CD4-positive, alpha-beta T cell (primary cell): ENCODE data around the gene AFG3L2. TPM values are rescaled to one million over a fixed set of nuclear protein-coding genes. Genes with fewer than 3 reads are reported as not detected.

ENCODE experiments used
- ATAC-seq: fragments of 200-7000 bp; cut with Tn5 transposase; one replicate; pipeline ENCODE4 v1.10.0; 2022; ENCODE audit warnings: mild to moderate bottlenecking; ENCODE audit not compliant: poor library complexity
- CTCF ChIA-PET: fragments of 350-600 bp; sonication (Branson Sonifier 250); formaldehyde crosslinking; loops from one replicate; lab custom pipeline; 2021; ENCODE audit warnings: antibody characterized with exemption, inconsistent platforms; lab: Charles Lee
- POLR2A ChIA-PET: fragments of 350-600 bp; sonication (Branson Sonifier 250); formaldehyde crosslinking; loops from one replicate; lab custom pipeline; 2021; ENCODE audit warnings: antibody characterized with exemption, inconsistent platforms; lab: Charles Lee
- DNase-seq, 14 experiments: peaks; one replicate each; pipeline ENCODE4 v3.0.0-alpha.2; 2013 to 2020; ENCODE audit warnings: mixed read lengths in 2 of 14
- H3K27ac ChIP-seq, 2 donors: one replicate each; pipeline versions ENCODE4 v1.5.1 to v1.7.0; 2013; ENCODE audit warnings: low read length in 2 of 2, low read depth in 1 of 2, mild to moderate bottlenecking in 1 of 2
- H3K27me3 ChIP-seq, 2 experiments: 1 replicate in 1 of 2; 2 replicates in 1 of 2; pipeline versions ENCODE4 v1.6.1 to v1.7.0; 2013; ENCODE audit warnings: low read length in 2 of 2, control low read depth in 1 of 2, mild to moderate bottlenecking in 1 of 2, moderate library complexity in 1 of 2; ENCODE audit not compliant: insufficient read depth in 2 of 2, control insufficient read depth in 1 of 2
- H3K36me3 ChIP-seq: one replicate; pipeline ENCODE4 v1.6.1; 2013; ENCODE audit warnings: low read length, control low read depth; ENCODE audit not compliant: insufficient read depth
- H3K4me1 ChIP-seq: one replicate; pipeline ENCODE4 v1.6.1; 2013; ENCODE audit warnings: low read length, control low read depth; ENCODE audit not compliant: insufficient read depth
- H3K4me3 ChIP-seq: one replicate; pipeline ENCODE4 v1.5.1; 2013; ENCODE audit warnings: mild to moderate bottlenecking, low read length, moderate library complexity
- H3K9me3 ChIP-seq, 2 experiments: 1 replicate in 1 of 2; 2 replicates in 1 of 2; pipeline versions ENCODE4 v1.6.1 to v1.7.0; 2013; ENCODE audit warnings: low read length in 2 of 2, mild to moderate bottlenecking in 2 of 2, control low read depth in 1 of 2, moderate library complexity in 1 of 2; ENCODE audit not compliant: control insufficient read depth in 1 of 2, insufficient read depth in 1 of 2
- H3K27ac Mint-ChIP-seq: one replicate; pipeline ENCODE4 v1.8.0; 2020; ENCODE audit warnings: mixed read lengths
- H3K27me3 Mint-ChIP-seq: one replicate; pipeline ENCODE4 v1.8.0; 2021; ENCODE audit warnings: mixed read lengths
- H3K36me3 Mint-ChIP-seq: one replicate; pipeline ENCODE4 v1.8.0; 2021; ENCODE audit warnings: low read depth, mixed read lengths
- H3K4me1 Mint-ChIP-seq: one replicate; pipeline ENCODE4 v1.8.0; 2021; ENCODE audit warnings: low read depth, mixed read lengths
- H3K4me3 Mint-ChIP-seq: one replicate; pipeline ENCODE4 v1.8.0; 2020; ENCODE audit warnings: mild to moderate bottlenecking, mixed read lengths
- H3K9me3 Mint-ChIP-seq: one replicate; pipeline ENCODE4 v1.8.0; 2020; ENCODE audit warnings: mixed read lengths
- intact Hi-C, 2 experiments: fragments of 100-400 bp; cut with DNase I in 1 of 2; cut with micrococcal nuclease in 1 of 2; formaldehyde crosslinking; loops; one replicate each; pipeline versions ENCODE4 v1.15.1 to v1.9.0; 2023 to 2025; cut with DNase I, micrococcal nuclease
- total RNA-seq, 174 experiments: library from RNA in 2 of 174; stranded (reverse) in 2 of 174; gene quantifications; one replicate each; pipeline ENCODE4 v1.2.3 and lab custom pipeline; 2021 to 2026
- TF ChIP-seq, protein P1 (sequence below): fragments of 200-600 bp; IDR thresholded peaks from one replicate; pipeline ENCODE4 v1.8.0; 2022; ENCODE audit warnings: antibody characterized with exemption, mild to moderate bottlenecking

The AFG3L2 gene
- total RNA-seq, 2 experiments from 2014 or later = 40.4 to 46.8 TPM

- Mint-ChIP-seq H3K9me3 (no peaks in the 10 kb centered on the region), H3K27ac (no peak overlapping the region), H3K36me3 (no peaks in the 10 kb centered on the region), H3K27me3 (peaks cover 39% of the 10 kb centered on the region), H3K4me1 (no peaks in the 10 kb centered on the region), H3K4me3 (no peak overlapping the region)
- CTCF ChIA-PET = no interaction called here
- no peak overlapping the region for H3K4me3 ChIP-seq
- no peak for DNase-seq
- intact Hi-C loops = no loop called here
- no peaks in the 10 kb centered on the region for H3K9me3 ChIP-seq
- H3K36me3 ChIP-seq = no peaks in the 10 kb centered on the region
- TF ChIP-seq, protein P1, sequence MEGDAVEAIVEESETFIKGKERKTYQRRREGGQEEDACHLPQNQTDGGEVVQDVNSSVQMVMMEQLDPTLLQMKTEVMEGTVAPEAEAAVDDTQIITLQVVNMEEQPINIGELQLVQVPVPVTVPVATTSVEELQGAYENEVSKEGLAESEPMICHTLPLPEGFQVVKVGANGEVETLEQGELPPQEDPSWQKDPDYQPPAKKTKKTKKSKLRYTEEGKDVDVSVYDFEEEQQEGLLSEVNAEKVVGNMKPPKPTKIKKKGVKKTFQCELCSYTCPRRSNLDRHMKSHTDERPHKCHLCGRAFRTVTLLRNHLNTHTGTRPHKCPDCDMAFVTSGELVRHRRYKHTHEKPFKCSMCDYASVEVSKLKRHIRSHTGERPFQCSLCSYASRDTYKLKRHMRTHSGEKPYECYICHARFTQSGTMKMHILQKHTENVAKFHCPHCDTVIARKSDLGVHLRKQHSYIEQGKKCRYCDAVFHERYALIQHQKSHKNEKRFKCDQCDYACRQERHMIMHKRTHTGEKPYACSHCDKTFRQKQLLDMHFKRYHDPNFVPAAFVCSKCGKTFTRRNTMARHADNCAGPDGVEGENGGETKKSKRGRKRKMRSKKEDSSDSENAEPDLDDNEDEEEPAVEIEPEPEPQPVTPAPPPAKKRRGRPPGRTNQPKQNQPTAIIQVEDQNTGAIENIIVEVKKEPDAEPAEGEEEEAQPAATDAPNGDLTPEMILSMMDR = no peak
- POLR2A ChIA-PET = no interaction called here
- H3K27ac ChIP-seq = no peak overlapping the region
- peaks cover 11 to 21% of the 10 kb centered on the region in 2 experiments for H3K27me3 ChIP-seq
- H3K4me1 ChIP-seq = no peaks in the 10 kb centered on the region
- ATAC-seq = no peak
Observed at GRCh38 chr18:12293831-12294230, 83.2 kb downstream of the AFG3L2 start.

DNA sequence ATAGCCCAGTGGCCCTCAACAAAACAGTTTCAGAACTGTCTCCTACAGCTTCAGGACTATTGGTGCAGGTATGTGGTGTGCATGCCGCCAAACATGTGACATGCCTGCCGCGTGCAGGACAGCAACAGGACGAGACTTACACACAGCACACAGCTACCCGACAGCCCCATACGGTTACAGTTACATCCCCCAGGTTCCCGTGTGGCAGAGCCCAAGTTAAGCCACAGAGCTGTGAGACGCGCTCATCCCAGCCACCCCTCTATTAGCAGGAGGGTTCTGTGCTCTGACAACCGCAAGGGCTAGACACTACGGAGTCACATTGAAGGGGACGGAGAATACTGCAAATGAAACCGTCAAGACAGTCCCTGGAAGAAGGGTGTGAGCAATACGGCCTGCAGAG lies 85.3 kb downstream of the AFG3L2 start:
- Histone ChIP-seq H3K4me1 (peaks cover 9% of the 10 kb centered on the region), H3K27me3 (peaks cover 28 to 41% of the 10 kb centered on the region in 2 experiments), H3K27ac (no peak overlapping the region), H3K9me3 (peaks cover 0 to 12% of the 10 kb centered on the region in 2 experiments), H3K4me3 (no peak overlapping the region), H3K36me3 (no peaks in the 10 kb centered on the region)
- intact Hi-C loops = no loop called here
- POLR2A ChIA-PET = no interaction called here
- CTCF ChIA-PET = no interaction called here
- no peak for DNase-seq
- Mint-ChIP-seq H3K27me3 (peaks cover 49% of the 10 kb centered on the region), H3K9me3 (no peaks in the 10 kb centered on the region), H3K27ac (no peak overlapping the region), H3K4me1 (no peaks in the 10 kb centered on the region), H3K4me3 (no peak overlapping the region), H3K36me3 (no peaks in the 10 kb centered on the region)
- TF ChIP-seq, protein P1 = no peak
- ATAC-seq = no peak

DNA sequence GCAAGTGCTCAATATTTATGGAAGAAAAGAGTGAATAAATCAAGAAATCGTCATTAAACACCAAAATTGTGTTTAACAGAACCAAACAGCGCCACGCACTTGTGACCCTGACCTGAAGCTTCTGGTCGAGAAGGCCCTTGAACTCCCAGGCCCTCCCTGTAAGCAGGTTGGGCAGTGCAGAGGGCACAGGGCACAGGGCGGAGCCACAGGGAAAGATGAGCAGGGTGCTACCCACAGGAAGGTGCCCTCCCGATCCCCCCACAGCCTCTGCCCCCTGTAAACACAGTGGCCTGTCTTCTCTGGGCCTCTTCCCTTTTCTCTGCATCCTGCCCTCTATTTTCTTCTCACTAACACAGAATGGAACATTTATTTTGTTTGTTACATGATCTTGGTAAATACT lies 85.9 kb downstream of the AFG3L2 start:
- ChIA-PET POLR2A (no interaction called here), CTCF (no interaction called here)
- no peak for ATAC-seq
- peaks cover 9% of the 10 kb centered on the region for H3K4me1 ChIP-seq
- no peaks in the 10 kb centered on the region for H3K4me1 Mint-ChIP-seq
- H3K27me3 Mint-ChIP-seq = peaks cover 45% of the 10 kb centered on the region
- intact Hi-C loops = no loop called here
- H3K27ac ChIP-seq = no peak overlapping the region
- no peak overlapping the region for H3K27ac Mint-ChIP-seq
- no peak for DNase-seq
- no peak overlapping the region for H3K4me3 Mint-ChIP-seq
- peaks cover 28 to 41% of the 10 kb centered on the region in 2 experiments for H3K27me3 ChIP-seq
- H3K36me3 Mint-ChIP-seq = no peaks in the 10 kb centered on the region
- peaks cover 0 to 12% of the 10 kb centered on the region in 2 experiments for H3K9me3 ChIP-seq
- no peaks in the 10 kb centered on the region for H3K9me3 Mint-ChIP-seq
- H3K4me3 ChIP-seq = no peak overlapping the region
- H3K36me3 ChIP-seq = no peaks in the 10 kb centered on the region
- TF ChIP-seq, protein P1 = no peak
